Ovary (tissue), 9 donors: ENCODE measurements around the gene SPECC1. TPM values are rescaled to one million over a fixed set of nuclear protein-coding genes. Genes with fewer than 3 reads are reported as not detected.
A peak's percentile ranks its signal among the peaks of the same experiment; 100 is the strongest.
"Not testable (repeated sequence)": the region's sequence is repeated elsewhere in the genome, so short reads cannot be mapped to it uniquely, and the experiment has no call there.

Experiments used
- DNase-seq, 5 donors: peaks; one replicate each; pipeline ENCODE4 v3.0.0-alpha.2; 2019 to 2020
- H3K27ac ChIP-seq, 2 donors: fragments of 200-600 bp; one replicate each; pipeline versions ENCODE4 v1.5.1 to v1.8.0; 2019 to 2022
- H3K27me3 ChIP-seq: fragments of 200-600 bp; one replicate; pipeline ENCODE4 v1.8.0; 2022
- H3K36me3 ChIP-seq: fragments of 200-600 bp; sonication (generic); one replicate; pipeline ENCODE4 v1.5.1; 2019
- H3K4me1 ChIP-seq: one replicate; pipeline ENCODE4 v1.8.1; 2013; ENCODE audit warnings: mild to moderate bottlenecking, moderate library complexity; ENCODE audit not compliant: insufficient read depth
- H3K4me3 ChIP-seq: fragments of 200-600 bp; sonication (generic); one replicate; pipeline ENCODE4 v1.5.1; 2017
- H3K9me3 ChIP-seq, 2 donors: fragments of 200-600 bp in 1 of 2; sonication (generic) in 1 of 2; one replicate each; pipeline versions ENCODE4 v1.5.1 to v1.8.1; 2013 to 2019; ENCODE audit warnings: mild to moderate bottlenecking in 1 of 2, moderate library complexity in 1 of 2
- EP300 ChIP-seq: sonication (generic); formaldehyde crosslinking; IDR thresholded peaks from one replicate; pipeline ENCODE4 v1.6.1; 2017; ENCODE audit warnings: antibody characterized with exemption
- POLR2A ChIP-seq: fragments of 450-650 bp; IDR thresholded peaks from one replicate; pipeline ENCODE4 v1.6.1; 2017; ENCODE audit warnings: antibody characterized with exemption, mild to moderate bottlenecking, moderate library complexity
- WGBS, 3 donors: extraction: QIAGEN DNeasy Blood & Tissue Kit in 1 of 3; methylation state at CpG; one replicate each; pipeline versions ENCODE4 v1.1.5 to v1.1.7; 2013 to 2017; 5-methylcytosine and 5-hydroxymethylcytosine counted together
- intact Hi-C, 4 donors: fragments of 100-400 bp; cut with DNase I; formaldehyde crosslinking; loops; one replicate each; pipeline versions ENCODE4 v1.11.0 to v1.15.1; 2022 to 2023
- polyA plus RNA-seq, 2 donors: library from polyadenylated mRNA; stranded (reverse); fragments of 200-250 nt in 1 of 2; fragments of 350-450 nt in 1 of 2; fragmentation: Illumina TruSeq in 1 of 2; extraction: RNeasy Lipid Tissue Mini Kit (QIAGEN cat#74804) in 1 of 2; gene quantifications; one replicate each; pipeline ENCODE4 v1.2.3, GENCODE V29; 2013 to 2014
- total RNA-seq, 7 donors: library from RNA; depleted of rRNA in 2 of 7; stranded (reverse); fragments of >200 nt in 2 of 7; fragmentation: NEBNext Ultra II Directional in 3 of 7; extraction: Animal tissue kit (Norgen Biotek cat#: 25700) in 3 of 7; gene quantifications; one replicate each; pipeline versions ENCODE4 v1.1.0 to v1.2.4, GENCODE V29; 2016 to 2023
- TF ChIP-seq, protein P1 (sequence below), 3 donors: fragments of 450-650 bp in 2 of 3; fragments of 200-600 bp in 1 of 3; IDR thresholded peaks; one replicate each; pipeline versions ENCODE4 v1.5.1 to v1.8.0; 2016 to 2022; ENCODE audit warnings: antibody characterized with exemption in 3 of 3, mild to moderate bottlenecking in 1 of 3
- donor health status: DM: no; HTN: no; CAD: no; lungs with moderate emphysema.
- donor health status: DM: no; HTN: no; CAD: no.
- donor health status: Bipolar disorder and iron deficiency.
- donor health status: DM: yes; HTN: yes; CAD: no.
- donor health status: DM: no; HTN: no; CAD: no.
- donor health status: DM: yes; HTN: yes; CAD: no.

The SPECC1 gene
- total and polyA plus RNA-seq, 9 donors, result 34.7 to 86.5 (median 66.1) TPM

DNA sequence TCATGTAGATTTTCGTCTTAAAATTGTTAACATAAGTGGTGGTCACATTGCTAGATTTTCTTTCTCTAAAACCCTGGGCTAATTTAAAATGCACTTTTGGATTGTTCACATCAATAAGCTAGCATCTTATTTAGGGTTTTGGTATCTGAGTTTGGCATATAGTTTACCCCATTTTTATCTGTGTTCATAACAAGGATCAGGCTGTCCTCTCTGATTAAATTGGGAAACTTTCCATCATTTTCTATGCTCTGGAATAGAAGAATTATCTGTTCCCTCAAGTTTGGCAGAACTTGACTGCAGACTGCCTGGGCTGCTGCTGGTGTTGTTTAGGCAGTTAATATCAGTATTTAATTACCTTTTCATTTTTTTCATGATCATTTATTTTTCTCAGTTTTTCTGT lies 1.8 kb downstream of the SPECC1 start:
- 15 to 32% (median 16%) methylated on average over 1 of the region's 1 CpG for WGBS, 3 donors
- TF ChIP-seq EP300 (no peak), POLR2A (no peak)
- TF ChIP-seq, protein P1, sequence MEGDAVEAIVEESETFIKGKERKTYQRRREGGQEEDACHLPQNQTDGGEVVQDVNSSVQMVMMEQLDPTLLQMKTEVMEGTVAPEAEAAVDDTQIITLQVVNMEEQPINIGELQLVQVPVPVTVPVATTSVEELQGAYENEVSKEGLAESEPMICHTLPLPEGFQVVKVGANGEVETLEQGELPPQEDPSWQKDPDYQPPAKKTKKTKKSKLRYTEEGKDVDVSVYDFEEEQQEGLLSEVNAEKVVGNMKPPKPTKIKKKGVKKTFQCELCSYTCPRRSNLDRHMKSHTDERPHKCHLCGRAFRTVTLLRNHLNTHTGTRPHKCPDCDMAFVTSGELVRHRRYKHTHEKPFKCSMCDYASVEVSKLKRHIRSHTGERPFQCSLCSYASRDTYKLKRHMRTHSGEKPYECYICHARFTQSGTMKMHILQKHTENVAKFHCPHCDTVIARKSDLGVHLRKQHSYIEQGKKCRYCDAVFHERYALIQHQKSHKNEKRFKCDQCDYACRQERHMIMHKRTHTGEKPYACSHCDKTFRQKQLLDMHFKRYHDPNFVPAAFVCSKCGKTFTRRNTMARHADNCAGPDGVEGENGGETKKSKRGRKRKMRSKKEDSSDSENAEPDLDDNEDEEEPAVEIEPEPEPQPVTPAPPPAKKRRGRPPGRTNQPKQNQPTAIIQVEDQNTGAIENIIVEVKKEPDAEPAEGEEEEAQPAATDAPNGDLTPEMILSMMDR (IDR thresholded peaks at IDR 0.05), result no peak
- H3K4me3 ChIP-seq, result no peak overlapping the region
- H3K27me3 ChIP-seq, result no peaks in the 10 kb centered on the region
- H3K36me3 ChIP-seq, result no peaks in the 10 kb centered on the region
- H3K4me1 ChIP-seq, result no peaks in the 10 kb centered on the region
- peak overlapping the region in 1 of 2 donors; percentile 72 for H3K27ac ChIP-seq
- H3K9me3 ChIP-seq, result no peaks in the 10 kb centered on the region
- intact Hi-C loops, result loop anchor here in 2 of 4 donors (10.0 kb wide), 2 partner anchors 84 to 94 kb away; no protein-coding TSS in a partner anchor
- DNase-seq, result no peak

DNA sequence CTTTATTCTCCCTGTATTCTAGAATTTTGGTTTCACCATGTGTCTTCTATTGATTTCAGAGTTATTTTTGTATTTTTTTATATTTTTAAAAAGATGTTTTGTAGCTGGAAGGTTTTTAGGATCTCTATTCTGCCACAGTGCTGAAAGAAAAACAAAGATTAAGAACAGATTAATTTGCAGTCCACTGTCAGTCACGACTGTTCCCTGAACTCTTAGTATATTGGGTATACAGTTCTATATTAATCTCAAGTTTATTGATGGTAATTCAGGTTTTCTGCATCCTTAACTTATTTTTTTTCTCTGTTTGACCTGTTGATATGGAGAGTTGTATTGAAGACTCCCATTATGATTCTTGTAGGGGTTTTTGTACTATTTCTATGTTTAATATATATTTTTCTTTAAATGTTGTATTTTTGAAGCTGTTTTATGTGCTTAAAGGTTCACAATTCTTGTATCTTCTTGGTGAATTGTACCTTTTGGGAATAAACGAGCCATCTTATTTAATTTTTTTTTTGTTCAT lies 2.9 kb downstream of the SPECC1 start:
- whole genome bisulfite sequencing, 3 donors, result 71 to 78% (median 77%) methylated on average over 2 of the region's 2 CpGs
- Histone ChIP-seq H3K9me3 (no peaks in the 10 kb centered on the region), H3K4me3 (no peak overlapping the region), H3K36me3 (no peaks in the 10 kb centered on the region), H3K4me1 (no peaks in the 10 kb centered on the region), H3K27me3 (no peaks in the 10 kb centered on the region), H3K27ac (peak overlapping the region in 1 of 2 donors; percentile 27)
- intact Hi-C loops, result loop anchor here in 2 of 4 donors (10.0 kb wide), 2 partner anchors 83 to 93 kb away; no protein-coding TSS in a partner anchor
- TF ChIP-seq, protein P1 (IDR thresholded peaks at IDR 0.05), result no peak
- no peak for TF ChIP-seq EP300
- TF ChIP-seq POLR2A, result no peak
- no peak for DNase-seq

DNA sequence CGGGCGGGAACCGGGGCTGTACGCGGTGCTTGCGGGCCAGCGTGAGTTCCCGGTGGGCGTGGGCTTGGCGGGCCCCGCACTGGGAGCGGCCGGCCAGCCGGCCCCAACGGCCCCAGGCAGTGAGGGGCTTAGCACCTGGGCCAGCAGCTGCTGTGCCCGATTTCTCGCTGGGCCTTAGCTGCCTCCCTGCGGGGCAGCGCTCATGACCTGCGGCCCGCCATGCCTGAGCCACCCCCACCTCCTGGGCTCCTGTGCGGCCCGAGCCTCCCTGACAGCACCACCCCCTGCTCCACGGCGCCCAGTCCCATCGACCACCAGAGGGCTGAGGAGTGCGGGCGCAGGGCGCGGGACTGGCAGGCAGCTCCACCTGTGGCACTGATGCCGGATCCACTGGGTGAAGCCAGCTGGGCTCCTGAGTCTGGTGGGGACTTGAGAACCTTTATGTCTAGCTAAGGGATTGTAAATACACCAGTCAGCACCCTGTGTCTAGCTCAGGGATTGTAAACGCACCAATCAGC lies 7.4 kb downstream of the SPECC1 start:
- H3K36me3 ChIP-seq, DNase-seq, H3K9me3 ChIP-seq, H3K4me1 ChIP-seq, H3K27ac ChIP-seq, H3K27me3 ChIP-seq, H3K4me3 ChIP-seq: not testable (repeated sequence)
- 95 to 96% (median 96%) methylated on average over 31 to 32 of the region's 32 CpGs for WGBS, 3 donors
- intact Hi-C loops, result loop anchor here in 2 of 4 donors (10.0 kb wide), 2 partner anchors 78 to 88 kb away; no protein-coding TSS in a partner anchor

DNA sequence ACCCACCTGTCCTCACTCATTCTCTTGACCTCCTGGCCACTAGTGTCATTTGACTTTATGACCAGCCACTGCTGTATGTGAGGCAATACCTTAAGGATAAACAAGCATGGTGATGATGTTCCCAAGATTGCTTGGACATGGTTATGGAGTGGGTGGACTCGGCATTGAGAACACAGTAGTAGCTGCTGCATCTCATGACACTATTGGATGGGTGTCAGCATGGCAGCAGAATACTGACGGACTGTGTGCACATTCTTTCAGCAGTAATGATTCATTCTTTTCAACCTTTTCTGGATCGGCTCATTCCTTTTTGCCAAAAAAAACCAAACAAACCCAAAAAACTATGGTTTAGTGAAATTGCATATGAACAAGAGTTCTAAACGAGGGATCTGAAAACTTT lies 13.5 kb downstream of the SPECC1 start:
- Histone ChIP-seq H3K4me3 (no peak overlapping the region), H3K27ac (no peak overlapping the region), H3K27me3 (no peaks in the 10 kb centered on the region), H3K9me3 (no peaks in the 10 kb centered on the region), H3K36me3 (no peaks in the 10 kb centered on the region), H3K4me1 (peaks cover 1% of the 10 kb centered on the region)
- intact Hi-C loops, result no loop called here
- TF ChIP-seq POLR2A, result no peak
- TF ChIP-seq, protein P1 (IDR thresholded peaks at IDR 0.05), result no peak
- no peak for TF ChIP-seq EP300
- no peak for DNase-seq
- WGBS, 3 donors, result 72 to 86% (median 77%) methylated on average over 4 of the region's 4 CpGs

DNA sequence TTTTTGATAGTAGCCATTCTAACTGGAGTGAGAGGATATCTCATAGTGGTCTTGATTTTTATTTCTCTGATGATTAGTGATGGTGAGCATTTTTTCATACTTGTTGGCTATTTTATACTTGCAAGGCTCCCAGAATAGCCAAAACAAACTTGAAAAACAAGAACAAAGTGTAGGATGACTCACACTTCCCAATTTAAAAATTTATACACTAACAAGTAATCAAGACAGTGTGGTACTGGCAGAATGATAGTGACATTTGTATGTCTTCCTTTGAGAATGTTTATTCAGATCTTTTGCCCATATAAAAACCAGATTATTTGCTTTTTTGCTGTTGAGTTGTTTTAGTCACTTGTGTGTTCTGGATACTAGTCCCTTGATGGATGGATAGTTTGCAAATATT lies 17.8 kb downstream of the SPECC1 start:
- intact Hi-C loops, result no loop called here
- TF ChIP-seq, protein P1 (IDR thresholded peaks at IDR 0.05), result no peak
- TF ChIP-seq POLR2A, result no peak
- no peak for TF ChIP-seq EP300
- peak overlapping the region in 1 of 2 donors; percentile 12 for H3K27ac ChIP-seq

More for the DNA sequence above, 17.8 kb downstream of the SPECC1 start:
- no peak overlapping the region for H3K4me3 ChIP-seq
- no peaks in the 10 kb centered on the region for H3K9me3 ChIP-seq
- H3K27me3 ChIP-seq, result no peaks in the 10 kb centered on the region
- DNase-seq, result no peak
- H3K4me1 ChIP-seq, result peaks cover 3% of the 10 kb centered on the region
- H3K36me3 ChIP-seq, result no peaks in the 10 kb centered on the region
